Measurements from ENCODE around the gene KNSTRN. TPM values are rescaled to one million over a fixed set of nuclear protein-coding genes. Genes with fewer than 3 reads are reported as not detected.

Gene KNSTRN
- total RNA-seq, 2 donors from 2014 or later: 2.2 to 4.9 TPM

DNA sequence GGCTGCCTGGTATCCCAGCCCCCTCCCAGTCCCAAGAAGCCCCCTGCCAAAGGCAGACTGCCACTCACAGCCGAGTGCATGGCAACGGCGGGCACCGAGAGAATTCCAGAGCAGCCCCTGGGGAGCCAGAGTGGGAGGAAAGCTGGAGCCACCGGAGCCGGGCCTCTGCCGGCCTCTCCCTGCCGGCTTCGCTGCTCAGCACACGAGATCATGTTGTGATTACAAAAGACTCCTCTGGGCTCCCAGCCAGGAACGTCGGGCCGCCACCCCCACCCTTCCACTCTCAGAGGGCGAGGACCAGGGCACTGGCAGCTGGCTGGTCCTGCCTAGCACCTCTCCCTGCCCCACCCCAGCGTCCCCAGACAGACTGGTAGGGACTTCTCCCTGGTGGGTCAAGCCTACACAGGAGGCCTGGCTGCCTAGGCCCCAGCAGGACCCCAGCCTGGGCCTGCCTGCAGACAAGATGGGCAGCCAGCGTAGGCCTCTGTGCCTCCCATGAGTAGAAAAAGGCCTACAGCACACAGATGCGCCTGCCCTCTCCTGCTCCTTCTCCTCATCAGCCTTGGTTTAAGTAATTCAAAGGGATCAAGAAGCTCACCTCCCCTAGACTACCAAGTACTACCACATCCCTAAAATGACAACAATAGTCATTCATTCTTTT is 41.7 kb upstream of the KNSTRN start, which contains the start of gene CCDC9B:
Gene CCDC9B (minus strand): TSS at position 200 of the 661 bp plus-strand sequence. CDS start 120 bp downstream, at position 80.
- ATAC-seq (no peak), DNase-seq (no peak)
- no peak within 1 kb of the TSS for H3K4me3 Mint-ChIP-seq

DNA sequence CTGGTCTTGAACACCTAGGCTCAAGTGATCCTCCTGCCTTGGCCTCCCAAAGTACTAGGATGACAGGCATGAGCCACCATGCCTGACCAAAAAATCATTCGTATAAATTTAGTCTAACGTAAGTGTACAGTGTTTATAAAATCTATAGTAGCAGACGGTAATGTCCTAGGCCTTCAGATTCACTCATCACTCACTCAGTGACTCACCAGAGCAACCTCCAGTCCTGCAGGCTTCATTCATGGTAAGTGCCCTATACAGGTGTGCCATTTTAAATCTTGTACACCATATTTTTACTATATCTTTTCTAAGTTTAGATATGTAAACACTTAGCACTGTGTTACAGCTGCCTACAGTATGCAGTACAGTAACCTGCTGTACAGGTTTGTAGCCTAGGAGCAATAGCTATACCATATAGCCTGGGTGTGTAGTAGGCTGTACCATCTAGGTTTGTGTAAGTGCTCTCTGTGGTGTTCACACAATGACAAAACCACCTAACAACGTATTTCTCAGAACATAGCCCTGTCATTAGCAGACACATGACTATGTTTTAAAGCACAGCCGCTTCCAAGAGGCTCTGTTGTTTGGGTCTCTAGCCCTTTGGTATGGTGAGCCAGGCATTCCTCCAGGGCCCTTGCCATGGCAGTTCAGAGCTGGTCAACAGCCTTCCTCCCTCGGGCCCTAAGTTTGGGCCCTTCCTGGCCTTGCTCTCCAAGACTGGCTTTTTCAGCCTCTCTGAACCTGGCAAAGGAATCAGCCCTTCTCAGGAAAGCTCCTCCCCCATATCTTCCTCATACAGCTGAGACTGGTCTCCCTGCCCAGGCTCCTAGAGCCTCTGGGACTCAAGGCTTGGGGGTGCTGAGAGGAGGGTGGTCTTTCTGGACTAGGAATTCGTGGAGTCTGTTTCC is 39.9 kb upstream of the KNSTRN start:
- Mint-ChIP-seq H3K4me3 (no peak overlapping the region), H3K36me3 (ENCODE audit: low read depth) (no peaks in the 10 kb centered on the region), H3K4me1 (peaks cover 6% of the 10 kb centered on the region), H3K27me3 (no peaks in the 10 kb centered on the region), H3K27ac (no peak overlapping the region)
- no peaks in the 10 kb centered on the region for H3K9me3 ChIP-seq (ENCODE audit: control insufficient read depth, low read length, poor library complexity, severe bottlenecking)
- DNase-seq (no peak), ATAC-seq (no peak)

More for the DNA sequence above, 41.7 kb upstream of the KNSTRN start, which contains the start of gene CCDC9B:
- no peaks in the 10 kb centered on the region for H3K9me3 ChIP-seq (ENCODE audit: control insufficient read depth, low read length, poor library complexity, severe bottlenecking)
- no peaks in the 10 kb centered on the region for H3K36me3 Mint-ChIP-seq (ENCODE audit: low read depth)
- peaks cover 6% of the 10 kb centered on the region for H3K4me1 Mint-ChIP-seq
- H3K27me3 Mint-ChIP-seq: no peaks in the 10 kb centered on the region
- H3K27ac Mint-ChIP-seq: no peak within 1 kb of the TSS

- no peaks in the 10 kb centered on the region for H3K9me3 ChIP-seq (ENCODE audit: control insufficient read depth, low read length, poor library complexity, severe bottlenecking)
- Mint-ChIP-seq H3K4me1 (peaks cover 4% of the 10 kb centered on the region), H3K27me3 (no peaks in the 10 kb centered on the region), H3K36me3 (ENCODE audit: low read depth) (no peaks in the 10 kb centered on the region), H3K4me3 (no peak overlapping the region), H3K27ac (no peak overlapping the region)
- DNase-seq: no peak
- no peak for ATAC-seq
These were observed 39.0 kb upstream of the KNSTRN start for GRCh38 chr15:40343512-40343911.

DNA sequence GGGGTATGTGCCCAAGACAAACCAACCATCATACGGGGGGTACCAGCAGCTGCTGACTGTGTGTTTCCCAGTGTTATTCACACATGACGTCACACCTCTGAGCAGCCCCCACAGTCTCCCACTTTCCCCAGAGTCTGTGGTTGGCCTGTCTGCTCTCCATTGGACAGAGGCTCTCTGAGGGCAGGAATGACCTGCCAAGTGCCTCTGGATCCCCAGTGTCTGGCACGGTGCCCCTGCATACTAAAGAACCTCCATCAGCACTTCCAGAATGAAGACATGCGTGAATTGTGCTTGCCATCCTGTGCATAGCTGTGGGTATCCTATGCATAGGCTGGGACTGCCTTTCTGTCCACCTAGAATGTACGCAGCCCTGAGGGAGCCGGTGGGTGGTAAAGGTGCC is 38.3 kb upstream of the KNSTRN start:
- DNase-seq (no peak), ATAC-seq (no peak)
- Mint-ChIP-seq H3K4me3 (no peak overlapping the region), H3K27me3 (no peaks in the 10 kb centered on the region), H3K36me3 (ENCODE audit: low read depth) (no peaks in the 10 kb centered on the region), H3K4me1 (peaks cover 6% of the 10 kb centered on the region), H3K27ac (no peak overlapping the region)
- no peaks in the 10 kb centered on the region for H3K9me3 ChIP-seq (ENCODE audit: control insufficient read depth, low read length, poor library complexity, severe bottlenecking)

- no peak overlapping the region for H3K27ac Mint-ChIP-seq
These were observed 37.8 kb upstream of the KNSTRN start for GRCh38 chr15:40344631-40345120.

GRCh38 chr15:40345225-40345866 is 37.2 kb upstream of the KNSTRN start:
- H3K36me3 Mint-ChIP-seq (ENCODE audit: low read depth): no peaks in the 10 kb centered on the region
- ATAC-seq: no peak
- H3K4me1 Mint-ChIP-seq: peaks cover 11% of the 10 kb centered on the region
- no peaks in the 10 kb centered on the region for H3K9me3 ChIP-seq (ENCODE audit: control insufficient read depth, low read length, poor library complexity, severe bottlenecking)
- H3K27ac Mint-ChIP-seq: no peak overlapping the region
- no peak for DNase-seq
- H3K27me3 Mint-ChIP-seq: no peaks in the 10 kb centered on the region
- H3K4me3 Mint-ChIP-seq: no peak overlapping the region

More at GRCh38 chr15:40344631-40345120, 37.8 kb upstream of the KNSTRN start:
- ATAC-seq: peak; percentile 88
- no peaks in the 10 kb centered on the region for H3K36me3 Mint-ChIP-seq (ENCODE audit: low read depth)
- no peaks in the 10 kb centered on the region for H3K27me3 Mint-ChIP-seq
- no peak overlapping the region for H3K4me3 Mint-ChIP-seq
- peaks cover 7% of the 10 kb centered on the region for H3K4me1 Mint-ChIP-seq
- peak; percentile 44 to 60 (median 48) for DNase-seq
- no peaks in the 10 kb centered on the region for H3K9me3 ChIP-seq (ENCODE audit: control insufficient read depth, low read length, poor library complexity, severe bottlenecking)

DNA sequence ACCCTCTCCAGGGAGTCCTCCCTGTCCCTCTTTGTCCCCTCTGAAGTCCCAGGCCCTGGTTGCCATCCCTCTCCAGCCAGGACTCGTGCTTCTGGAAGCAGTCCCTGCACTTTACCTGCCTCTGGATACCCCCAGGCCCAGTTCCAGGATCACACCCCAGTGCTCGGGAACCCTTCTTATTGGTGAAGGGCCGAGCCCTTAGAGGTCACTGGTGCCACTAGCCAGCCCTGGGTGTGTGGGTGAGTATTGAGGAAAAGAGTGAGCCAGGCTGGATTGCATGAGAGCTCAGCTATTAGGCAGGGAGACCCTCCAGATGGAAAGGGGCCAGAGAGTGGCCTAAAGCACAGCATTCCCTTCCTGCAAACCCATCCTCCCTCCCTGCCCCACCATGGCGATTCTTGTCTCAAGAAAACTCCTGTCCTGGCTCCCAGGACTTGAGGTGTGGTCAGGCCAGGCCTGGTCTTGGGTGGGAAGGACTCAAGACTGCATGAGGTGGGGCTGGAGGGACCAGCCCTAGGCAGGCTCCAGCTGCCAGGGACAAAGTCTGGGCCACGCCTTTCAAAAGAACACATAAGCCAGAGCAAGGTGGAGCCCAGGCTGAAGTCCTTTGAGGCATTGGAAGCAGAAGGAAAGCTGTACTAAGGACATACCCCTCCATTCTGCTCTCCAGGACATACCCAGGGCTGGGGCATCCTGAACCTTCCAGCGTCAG is 36.5 kb upstream of the KNSTRN start:
- no peak for ATAC-seq
- Mint-ChIP-seq H3K36me3 (ENCODE audit: low read depth) (no peaks in the 10 kb centered on the region), H3K4me3 (no peak overlapping the region), H3K27me3 (no peaks in the 10 kb centered on the region), H3K27ac (no peak overlapping the region), H3K4me1 (peaks cover 11% of the 10 kb centered on the region)
- no peaks in the 10 kb centered on the region for H3K9me3 ChIP-seq (ENCODE audit: control insufficient read depth, low read length, poor library complexity, severe bottlenecking)
- no peak for DNase-seq

- no peak overlapping the region for H3K27ac Mint-ChIP-seq
- no peaks in the 10 kb centered on the region for H3K27me3 Mint-ChIP-seq
- no peak for ATAC-seq
- H3K9me3 ChIP-seq (ENCODE audit: control insufficient read depth, low read length, poor library complexity, severe bottlenecking): no peaks in the 10 kb centered on the region
- H3K4me1 Mint-ChIP-seq: peaks cover 9% of the 10 kb centered on the region
- DNase-seq: no peak
- H3K36me3 Mint-ChIP-seq (ENCODE audit: low read depth): no peaks in the 10 kb centered on the region
- H3K4me3 Mint-ChIP-seq: no peak overlapping the region
These were observed 35.7 kb upstream of the KNSTRN start for GRCh38 chr15:40346579-40347558.

DNA sequence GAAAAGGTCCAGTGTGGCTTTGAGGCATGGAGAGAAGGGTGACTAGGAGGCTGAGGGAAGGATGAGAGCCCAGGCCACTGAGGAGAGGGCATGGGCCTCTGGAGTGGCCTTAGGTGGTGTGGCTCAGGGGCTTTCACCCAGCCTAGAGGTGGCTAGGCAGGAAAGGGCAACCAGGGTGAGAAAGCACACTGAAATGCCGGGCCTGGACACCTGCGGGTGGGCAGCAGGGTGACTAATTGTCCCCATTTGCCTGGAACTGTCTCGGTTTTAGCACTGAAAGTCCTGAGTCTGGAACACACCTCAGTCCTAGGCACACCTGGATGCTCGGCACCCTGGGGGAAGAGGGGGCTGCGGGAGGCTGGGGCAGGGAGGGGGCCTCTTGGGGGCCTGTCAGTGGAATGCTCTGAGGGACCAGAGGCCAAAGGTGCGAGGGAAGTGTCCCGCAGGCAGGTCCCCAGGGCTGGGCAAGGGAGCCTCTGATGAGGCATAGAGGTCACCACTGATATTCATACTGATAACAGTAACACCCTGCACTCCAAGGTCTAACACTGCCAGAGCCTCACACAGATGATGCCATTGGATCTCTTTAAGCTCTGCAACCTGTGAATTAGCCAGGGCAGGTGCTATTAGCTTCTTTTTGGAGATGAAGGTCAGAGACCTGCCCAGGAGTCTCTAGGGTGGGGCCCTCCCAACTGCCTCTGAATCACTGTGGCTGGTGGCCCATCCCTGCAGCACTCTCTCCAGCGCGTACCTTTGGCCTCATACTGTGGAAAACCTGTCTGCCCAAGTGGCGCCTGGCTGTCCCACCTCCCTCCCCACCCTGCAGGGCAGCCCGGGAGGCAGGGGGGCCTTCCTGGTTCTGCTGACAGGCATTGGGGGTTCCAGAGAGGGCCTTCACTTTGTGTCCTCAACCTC is 34.7 kb upstream of the KNSTRN start:
- no peak overlapping the region for H3K27ac Mint-ChIP-seq

DNA sequence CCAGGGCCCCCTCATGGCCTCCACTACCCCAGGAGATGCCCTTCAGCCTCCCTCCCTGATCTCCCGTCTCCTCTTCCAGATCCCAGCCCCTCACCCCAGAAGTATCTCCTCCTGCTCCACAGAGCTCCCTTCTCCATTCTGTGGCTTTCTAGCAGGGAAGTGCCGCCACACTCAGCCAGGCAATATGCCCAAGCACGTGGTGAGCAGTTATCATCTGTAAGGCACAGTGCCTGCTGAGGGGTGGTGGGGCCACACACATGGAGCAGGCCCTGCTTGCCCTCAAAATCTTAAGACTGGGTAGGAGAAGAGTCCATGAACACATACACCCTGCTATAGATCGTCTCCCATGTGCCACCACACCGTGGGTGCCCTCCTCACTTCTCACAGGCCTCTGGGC is 34.0 kb upstream of the KNSTRN start:
- no peak for ATAC-seq
- no peaks in the 10 kb centered on the region for H3K9me3 ChIP-seq (ENCODE audit: control insufficient read depth, low read length, poor library complexity, severe bottlenecking)
- H3K27ac Mint-ChIP-seq: no peak overlapping the region
- peaks cover 9% of the 10 kb centered on the region for H3K4me1 Mint-ChIP-seq
- no peaks in the 10 kb centered on the region for H3K36me3 Mint-ChIP-seq (ENCODE audit: low read depth)
- no peak for DNase-seq
- H3K4me3 Mint-ChIP-seq: no peak overlapping the region
- H3K27me3 Mint-ChIP-seq: no peaks in the 10 kb centered on the region

More for the DNA sequence above, 34.7 kb upstream of the KNSTRN start:
- Mint-ChIP-seq H3K4me1 (peaks cover 9% of the 10 kb centered on the region), H3K4me3 (no peak overlapping the region), H3K27me3 (no peaks in the 10 kb centered on the region), H3K36me3 (ENCODE audit: low read depth) (no peaks in the 10 kb centered on the region)
- DNase-seq (no peak), ATAC-seq (no peak)
- no peaks in the 10 kb centered on the region for H3K9me3 ChIP-seq (ENCODE audit: control insufficient read depth, low read length, poor library complexity, severe bottlenecking)

- H3K27ac Mint-ChIP-seq: no peak overlapping the region
- H3K36me3 Mint-ChIP-seq (ENCODE audit: low read depth): peaks cover 2% of the 10 kb centered on the region
- H3K27me3 Mint-ChIP-seq: no peaks in the 10 kb centered on the region
- H3K4me3 Mint-ChIP-seq: no peak overlapping the region
- no peaks in the 10 kb centered on the region for H3K9me3 ChIP-seq (ENCODE audit: control insufficient read depth, low read length, poor library complexity, severe bottlenecking)
- DNase-seq: no peak
- no peak for ATAC-seq
- H3K4me1 Mint-ChIP-seq: peaks cover 9% of the 10 kb centered on the region
These were observed 33.4 kb upstream of the KNSTRN start for GRCh38 chr15:40349163-40349562.
